Muscle layer of duodenum (tissue), 2 donors: ENCODE results near the gene ZBTB48.
"Not testable (repeated sequence)": the region's sequence is repeated elsewhere in the genome, so short reads cannot be mapped to it uniquely, and the experiment has no call there.

Source experiments
- H3K27ac ChIP-seq: one replicate; pipeline ENCODE4 v1.7.0; 2013; ENCODE audit warnings: mild to moderate bottlenecking, low read length
- H3K27me3 ChIP-seq: one replicate; pipeline ENCODE4 v1.7.0; 2013; ENCODE audit warnings: low read depth, mild to moderate bottlenecking, control low read depth, low read length
- H3K36me3 ChIP-seq, 2 donors: one replicate each; pipeline ENCODE4 v1.7.0; 2013; ENCODE audit warnings: low read length in 2 of 2, control low read depth in 1 of 2, mild to moderate bottlenecking in 1 of 2; ENCODE audit not compliant: insufficient read depth in 2 of 2, control insufficient read depth in 1 of 2
- H3K4me1 ChIP-seq, 2 donors: one replicate each; pipeline ENCODE4 v1.7.0; 2013; ENCODE audit warnings: low read length in 2 of 2, mild to moderate bottlenecking in 2 of 2, control low read depth in 1 of 2, moderate library complexity in 1 of 2; ENCODE audit not compliant: insufficient read depth in 2 of 2, control insufficient read depth in 1 of 2
- H3K4me3 ChIP-seq, 2 donors: one replicate each; pipeline ENCODE4 v1.7.0; 2013; ENCODE audit warnings: low read length in 2 of 2, low read depth in 1 of 2, mild to moderate bottlenecking in 1 of 2
- H3K9me3 ChIP-seq, 2 donors: one replicate each; pipeline ENCODE4 v1.7.0; 2013; ENCODE audit warnings: low read length in 2 of 2, control low read depth in 1 of 2, mild to moderate bottlenecking in 1 of 2; ENCODE audit not compliant: control insufficient read depth in 1 of 2
- donor health status: healthy.

Gene ZBTB48

GRCh38 chr1:6594977-6595740, 15.4 kb downstream of the ZBTB48 start:
- Histone ChIP-seq H3K4me1 (peaks cover 10 to 41% of the 10 kb centered on the region in 2 donors), H3K27ac (no peak overlapping the region), H3K36me3 (peaks cover 52 to 86% of the 10 kb centered on the region in 2 donors), H3K9me3 (no peaks in the 10 kb centered on the region), H3K27me3 (no peaks in the 10 kb centered on the region), H3K4me3 (no peak overlapping the region)

GRCh38 chr1:6596351-6596750, 16.6 kb downstream of the ZBTB48 start:
- Histone ChIP-seq H3K27me3 (no peaks in the 10 kb centered on the region), H3K27ac (no peak overlapping the region), H3K4me1 (peaks cover 10 to 45% of the 10 kb centered on the region in 2 donors), H3K36me3 (peaks cover 48 to 79% of the 10 kb centered on the region in 2 donors), H3K4me3 (peak overlapping the region in 1 of 2 donors; percentile 43), H3K9me3 (no peaks in the 10 kb centered on the region)

GRCh38 chr1:6596886-6597776, 17.3 kb downstream of the ZBTB48 start:
- H3K27ac ChIP-seq: no peak overlapping the region
- no peaks in the 10 kb centered on the region for H3K27me3 ChIP-seq
- H3K36me3 ChIP-seq: peaks cover 44 to 79% of the 10 kb centered on the region in 2 donors
- peaks cover 10 to 45% of the 10 kb centered on the region in 2 donors for H3K4me1 ChIP-seq
- no peaks in the 10 kb centered on the region for H3K9me3 ChIP-seq
- peak overlapping the region in 1 of 2 donors; percentile 43 for H3K4me3 ChIP-seq

GRCh38 chr1:6597777-6598131, 18.0 kb downstream of the ZBTB48 start:
- Histone ChIP-seq H3K9me3 (no peaks in the 10 kb centered on the region), H3K27me3 (no peaks in the 10 kb centered on the region), H3K36me3 (peaks cover 38 to 74% of the 10 kb centered on the region in 2 donors), H3K4me3 (no peak overlapping the region), H3K27ac (no peak overlapping the region), H3K4me1 (peaks cover 10 to 45% of the 10 kb centered on the region in 2 donors)

- H3K9me3 ChIP-seq: no peaks in the 10 kb centered on the region
- H3K4me1 ChIP-seq: peaks cover 19 to 52% of the 10 kb centered on the region in 2 donors
- no peaks in the 10 kb centered on the region for H3K27me3 ChIP-seq
- H3K4me3 ChIP-seq: peak overlapping the region; percentile 52 to 55
- H3K36me3 ChIP-seq: peaks cover 22 to 71% of the 10 kb centered on the region in 2 donors
- H3K27ac ChIP-seq: peak overlapping the region; percentile 51
These were observed 19.6 kb downstream of the ZBTB48 start for GRCh38 chr1:6599141-6599975.

- H3K27ac ChIP-seq, H3K9me3 ChIP-seq, H3K27me3 ChIP-seq: not testable (repeated sequence)
- Histone ChIP-seq H3K4me1 (peaks cover 21 to 58% of the 10 kb centered on the region in 2 donors), H3K36me3 (peaks cover 21 to 64% of the 10 kb centered on the region in 2 donors), H3K4me3 (peak overlapping the region; percentile 86 to 99)
These were observed 20.2 kb downstream of the ZBTB48 start for GRCh38 chr1:6599991-6600390.

DNA sequence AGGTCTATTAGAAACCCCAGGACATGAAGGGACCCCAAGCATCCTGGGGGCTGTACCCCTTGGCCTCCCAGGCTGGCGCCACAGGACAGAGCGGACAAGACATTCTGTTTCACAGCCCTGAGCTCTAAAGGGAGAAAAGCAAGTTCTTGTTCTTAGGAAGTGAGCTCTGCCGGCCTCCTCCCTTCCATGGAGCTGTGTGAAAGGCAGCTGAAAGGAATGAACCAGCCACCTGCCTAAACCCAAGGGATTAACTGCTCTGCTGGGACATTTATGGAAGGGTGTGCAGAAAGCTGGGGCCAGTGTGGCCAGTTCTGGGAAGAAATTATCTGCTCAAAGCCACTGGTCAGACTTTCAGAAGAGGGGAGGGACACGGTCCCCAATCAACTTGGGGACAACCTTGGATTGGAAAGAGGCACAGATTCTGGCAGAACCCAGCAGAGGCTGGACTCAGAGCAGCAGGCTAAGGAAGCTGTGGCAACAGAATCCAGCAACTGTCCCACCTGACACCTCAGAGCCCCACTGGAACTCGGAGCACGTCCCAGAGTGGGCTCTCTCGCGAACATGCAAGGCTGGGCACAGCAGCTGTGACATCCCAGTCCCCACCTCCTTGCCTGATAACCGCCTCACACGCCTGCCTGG, 20.7 kb downstream of the ZBTB48 start:
- Histone ChIP-seq H3K27ac (peak overlapping the region; percentile 88), H3K4me1 (peaks cover 21 to 63% of the 10 kb centered on the region in 2 donors), H3K9me3 (no peaks in the 10 kb centered on the region), H3K4me3 (peak overlapping the region; percentile 86 to 99), H3K27me3 (no peaks in the 10 kb centered on the region), H3K36me3 (peaks cover 16 to 59% of the 10 kb centered on the region in 2 donors)

DNA sequence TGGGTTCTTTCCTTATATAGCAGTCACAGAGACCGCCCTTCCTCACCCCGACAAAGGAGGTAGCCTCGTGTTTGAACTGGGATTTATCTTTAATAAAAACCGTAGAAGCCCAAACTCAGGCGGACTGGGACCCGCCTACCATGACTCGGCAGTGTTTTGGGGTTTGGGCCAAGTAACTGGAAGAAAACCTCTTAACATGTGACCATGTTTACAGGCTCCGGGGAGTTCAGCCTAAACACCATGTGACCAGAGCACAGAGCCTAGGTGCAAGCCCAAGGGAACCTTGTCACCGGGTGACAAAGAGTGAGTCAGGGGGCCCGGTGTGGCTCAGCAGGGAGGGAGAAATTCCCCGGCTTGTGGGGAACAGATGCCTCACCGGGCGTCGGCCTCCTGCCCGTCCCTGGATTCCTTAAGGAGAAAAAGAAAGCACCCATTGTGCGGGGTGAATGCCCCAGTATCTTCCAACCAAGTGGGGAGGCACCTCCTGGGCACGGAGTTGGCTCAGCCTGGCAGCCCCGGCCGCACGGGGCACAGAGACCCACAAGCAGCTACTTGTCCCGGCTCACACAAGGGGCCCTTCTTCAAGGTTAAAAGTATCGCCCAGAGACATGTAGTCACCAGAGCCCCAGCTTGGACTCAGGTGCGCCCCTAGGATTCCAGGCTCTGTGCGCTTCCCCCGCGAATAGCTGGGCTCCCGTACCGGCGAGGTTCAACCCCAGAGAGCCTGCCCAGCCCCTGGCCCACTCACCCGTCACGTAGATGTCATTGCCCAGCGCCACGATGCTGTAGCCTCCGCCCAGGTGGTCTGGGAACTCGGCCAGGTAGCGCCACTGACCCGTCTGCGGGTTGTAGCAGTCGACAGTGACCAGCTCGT, 21.5 kb downstream of the ZBTB48 start:
- peak overlapping the region; percentile 88 for H3K27ac ChIP-seq
- no peaks in the 10 kb centered on the region for H3K9me3 ChIP-seq
- H3K36me3 ChIP-seq: peaks cover 14 to 53% of the 10 kb centered on the region in 2 donors
- H3K27me3 ChIP-seq: no peaks in the 10 kb centered on the region
- H3K4me3 ChIP-seq: peak overlapping the region; percentile 86 to 99
- peaks cover 21 to 57% of the 10 kb centered on the region in 2 donors for H3K4me1 ChIP-seq

GRCh38 chr1:6601923-6602668, 22.3 kb downstream of the ZBTB48 start:
- Histone ChIP-seq H3K4me1 (peaks cover 14 to 49% of the 10 kb centered on the region in 2 donors), H3K27me3 (no peaks in the 10 kb centered on the region), H3K9me3 (no peaks in the 10 kb centered on the region), H3K27ac (peak overlapping the region; percentile 88), H3K4me3 (peak overlapping the region; percentile 86 to 99), H3K36me3 (peaks cover 9 to 48% of the 10 kb centered on the region in 2 donors)
